ENCODE data around the gene PASK.

GRCh38 chr2:241084856-241085444 lies 64.3 kb downstream of the PASK start:
- TF ChIP-seq, protein P1, sequence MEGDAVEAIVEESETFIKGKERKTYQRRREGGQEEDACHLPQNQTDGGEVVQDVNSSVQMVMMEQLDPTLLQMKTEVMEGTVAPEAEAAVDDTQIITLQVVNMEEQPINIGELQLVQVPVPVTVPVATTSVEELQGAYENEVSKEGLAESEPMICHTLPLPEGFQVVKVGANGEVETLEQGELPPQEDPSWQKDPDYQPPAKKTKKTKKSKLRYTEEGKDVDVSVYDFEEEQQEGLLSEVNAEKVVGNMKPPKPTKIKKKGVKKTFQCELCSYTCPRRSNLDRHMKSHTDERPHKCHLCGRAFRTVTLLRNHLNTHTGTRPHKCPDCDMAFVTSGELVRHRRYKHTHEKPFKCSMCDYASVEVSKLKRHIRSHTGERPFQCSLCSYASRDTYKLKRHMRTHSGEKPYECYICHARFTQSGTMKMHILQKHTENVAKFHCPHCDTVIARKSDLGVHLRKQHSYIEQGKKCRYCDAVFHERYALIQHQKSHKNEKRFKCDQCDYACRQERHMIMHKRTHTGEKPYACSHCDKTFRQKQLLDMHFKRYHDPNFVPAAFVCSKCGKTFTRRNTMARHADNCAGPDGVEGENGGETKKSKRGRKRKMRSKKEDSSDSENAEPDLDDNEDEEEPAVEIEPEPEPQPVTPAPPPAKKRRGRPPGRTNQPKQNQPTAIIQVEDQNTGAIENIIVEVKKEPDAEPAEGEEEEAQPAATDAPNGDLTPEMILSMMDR (IDR thresholded peaks at IDR 0.05): no peak
- TF ChIP-seq POLR2A (IDR thresholded peaks at IDR 0.05): no peak
